Amniotic stem cell (primary cell): Measurements from ENCODE around the gene TSPEAR.
"Not testable (repeated sequence)": the region's sequence is repeated elsewhere in the genome, so short reads cannot be mapped to it uniquely, and the experiment has no call there.

Experiments
- DNase-seq: peaks from one replicate; lab custom pipeline; 2025; lab: John Stamatoyannopoulos, UW

Gene TSPEAR

DNA sequence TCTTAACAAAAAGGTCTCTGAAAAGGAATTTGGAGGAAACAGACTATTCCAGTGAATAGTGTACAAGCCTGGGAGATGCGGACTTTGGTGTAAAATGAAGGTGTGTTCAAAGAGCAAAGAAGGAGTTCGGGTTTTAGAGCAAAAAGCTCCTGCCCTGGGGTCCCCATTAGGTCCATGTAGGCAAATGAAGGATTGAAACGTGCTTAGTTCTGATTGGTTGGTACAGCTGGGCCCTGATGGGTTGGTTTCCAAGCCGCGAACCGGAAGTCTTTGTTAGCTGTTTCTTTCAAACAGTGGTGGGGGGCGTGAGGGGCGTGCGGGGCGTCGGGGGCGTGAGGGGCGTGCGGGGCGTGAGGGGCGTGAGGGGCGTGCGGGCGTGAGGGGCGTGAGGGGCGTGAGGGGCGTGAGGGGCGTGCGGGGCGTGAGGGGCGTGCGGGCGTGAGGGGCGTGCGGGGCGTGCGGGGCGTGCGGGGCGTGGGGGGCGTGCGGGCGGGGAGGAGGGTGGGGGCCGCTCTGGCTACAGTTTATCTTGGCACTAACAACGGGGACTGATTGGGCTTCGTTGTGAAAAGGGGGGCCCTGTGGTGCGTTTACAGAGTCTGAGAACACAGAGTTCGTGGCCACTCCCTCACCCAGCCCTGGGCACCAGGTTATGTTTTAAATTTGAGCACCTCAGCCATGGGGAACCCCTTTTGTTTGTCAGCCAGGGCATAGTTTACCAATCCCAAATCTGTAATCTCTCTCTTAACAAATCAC is 226.7 kb downstream of the TSPEAR start:
- no peak for DNase-seq

DNA sequence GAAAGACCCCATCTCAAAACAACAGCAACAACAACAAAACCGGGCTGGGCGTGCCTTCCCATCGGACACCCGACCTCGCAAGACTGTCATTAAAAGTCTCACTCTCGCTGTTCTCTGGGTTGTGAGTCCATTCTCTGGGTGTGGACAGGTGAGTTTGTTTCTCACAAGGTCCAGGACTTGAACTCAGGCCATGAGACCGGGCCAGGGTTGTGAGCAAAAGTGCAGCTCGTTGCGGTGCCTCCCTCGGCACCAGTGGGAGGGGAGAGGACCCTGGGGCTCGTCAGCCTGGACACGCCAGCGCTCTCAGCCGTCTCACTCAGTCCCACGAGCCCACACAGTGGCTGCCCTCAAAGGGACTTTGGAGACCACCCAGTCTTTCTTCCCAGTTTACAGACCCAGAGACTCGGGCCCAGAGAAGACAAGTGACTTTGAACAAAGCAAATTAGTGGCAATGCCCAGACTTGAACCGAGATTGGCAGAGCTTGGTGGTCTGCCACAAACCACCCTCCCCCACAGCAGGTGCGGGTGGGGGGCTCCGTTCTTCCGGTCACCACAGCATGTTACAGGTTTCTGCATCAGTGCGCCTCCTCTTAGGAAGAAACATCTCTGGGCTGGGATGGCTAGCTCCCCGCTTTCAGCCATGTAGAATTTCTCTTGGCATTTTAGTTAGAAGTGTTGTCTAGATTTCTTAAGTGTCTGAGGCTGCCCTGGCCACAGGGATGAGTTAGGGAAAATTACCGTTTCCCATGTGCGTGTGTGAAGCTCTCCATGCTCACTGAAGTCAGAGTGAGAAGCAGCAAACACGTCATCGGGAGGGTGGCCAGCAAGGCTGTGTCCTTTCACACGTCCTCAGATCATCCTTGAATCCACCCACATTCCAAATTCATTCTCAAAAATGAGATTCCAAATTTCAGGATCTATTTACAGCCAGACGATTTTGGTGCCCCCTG is 227.8 kb downstream of the TSPEAR start:
- no peak for DNase-seq

DNA sequence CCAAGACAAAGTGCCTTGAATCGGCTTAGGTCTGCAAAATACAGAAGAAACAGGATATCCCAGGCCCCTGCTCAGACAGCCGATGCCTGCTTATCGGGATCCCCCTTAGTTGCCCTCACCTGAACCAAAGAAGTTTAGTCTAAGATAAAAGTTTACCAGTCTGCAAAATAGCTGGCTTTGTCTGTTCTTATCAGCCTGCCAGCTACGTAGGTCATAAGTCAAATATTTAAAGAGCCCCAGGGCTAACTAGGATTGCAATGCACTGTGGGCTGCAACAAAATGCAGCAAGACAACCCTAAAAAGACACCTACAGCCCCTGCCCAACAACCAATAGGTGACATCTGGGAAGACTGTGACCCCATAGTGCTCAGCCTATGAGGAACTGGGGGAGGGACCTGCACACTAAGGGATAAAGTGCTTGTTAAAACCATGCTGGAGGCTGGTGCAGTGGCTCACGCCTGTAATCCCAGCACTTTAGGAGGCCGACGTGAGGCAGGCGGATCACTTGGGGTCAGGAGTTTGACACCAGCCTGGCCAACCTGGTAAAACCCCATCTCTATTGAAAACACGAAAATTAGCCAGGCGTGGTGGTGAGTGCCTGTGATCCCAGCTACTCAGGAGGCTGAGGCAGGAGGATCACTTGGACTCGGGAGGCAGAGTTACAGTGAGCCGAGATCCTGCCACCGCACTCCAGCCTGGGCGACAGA is 228.6 kb downstream of the TSPEAR start:
- no peak for DNase-seq

DNA sequence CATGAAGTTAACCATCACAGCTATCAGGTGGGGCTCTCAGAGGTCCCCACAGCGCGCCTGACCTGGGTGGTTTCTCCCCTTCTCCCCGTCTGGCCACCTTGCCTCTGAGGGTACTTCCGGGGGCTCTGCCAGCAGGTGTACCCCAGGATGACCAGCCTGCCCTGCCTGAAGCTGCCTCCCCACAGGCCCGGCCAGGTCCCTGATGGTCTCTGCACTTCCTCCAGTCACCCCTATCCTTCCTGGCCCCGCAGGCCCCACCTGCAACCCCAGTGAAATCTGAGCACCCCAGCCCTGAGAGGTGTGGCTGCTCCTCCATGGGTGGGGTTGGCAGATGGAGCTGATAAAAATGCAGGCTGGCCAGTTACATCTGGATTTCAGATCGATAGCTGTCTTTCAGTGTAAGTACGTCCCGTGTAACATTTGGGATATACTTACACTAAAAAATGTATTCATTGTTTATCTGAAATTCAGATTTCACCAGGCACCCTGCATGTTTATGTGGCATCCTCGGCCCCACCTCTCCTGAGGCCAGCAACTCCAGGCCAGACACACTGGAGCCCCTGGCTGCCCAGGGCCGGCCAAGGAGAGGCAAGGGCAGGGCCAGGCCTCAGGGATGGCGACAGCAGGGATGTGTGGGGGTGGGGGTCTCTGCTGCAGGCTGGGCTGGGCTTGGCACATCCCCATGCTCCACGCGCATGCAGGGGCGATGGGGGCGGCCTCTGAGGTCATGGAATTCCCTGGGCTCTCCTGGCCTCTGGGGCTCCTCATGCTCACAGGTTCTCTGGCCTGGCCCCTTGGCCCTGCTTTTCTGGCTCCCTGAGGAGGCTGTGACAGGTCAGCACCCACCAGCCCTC is 230.9 kb downstream of the TSPEAR start:
- no peak for DNase-seq

DNA sequence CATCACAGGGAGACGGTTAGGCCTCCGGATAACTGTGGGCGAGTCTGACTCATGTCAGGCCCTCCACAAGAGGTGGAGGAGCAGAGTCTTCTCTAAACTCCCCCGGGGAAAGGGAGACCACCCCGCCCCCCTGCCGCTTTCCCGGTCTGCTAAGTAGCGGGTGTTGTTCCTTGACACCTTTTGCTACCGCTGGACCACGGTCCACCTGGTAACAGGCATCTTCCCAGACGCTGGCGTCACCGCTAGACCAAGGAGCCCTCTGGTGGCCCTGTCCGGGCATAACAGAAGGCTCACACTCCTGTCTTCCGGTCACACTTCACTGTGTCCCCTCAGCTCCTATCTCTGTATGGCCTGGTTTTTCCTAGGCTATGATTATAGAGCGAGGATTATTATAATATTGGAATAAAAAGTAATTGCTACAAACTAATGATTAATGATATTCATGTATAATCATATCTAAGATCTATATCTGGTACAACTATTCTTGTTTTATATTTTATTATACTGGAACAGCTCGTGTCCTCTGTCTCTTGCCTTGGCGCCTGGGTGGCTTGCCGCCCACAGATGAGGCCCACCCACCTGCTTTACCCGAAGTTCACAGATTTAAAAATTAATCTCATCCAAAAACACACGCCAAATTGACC is 231.7 kb downstream of the TSPEAR start:
- not testable (repeated sequence) for DNase-seq

DNA sequence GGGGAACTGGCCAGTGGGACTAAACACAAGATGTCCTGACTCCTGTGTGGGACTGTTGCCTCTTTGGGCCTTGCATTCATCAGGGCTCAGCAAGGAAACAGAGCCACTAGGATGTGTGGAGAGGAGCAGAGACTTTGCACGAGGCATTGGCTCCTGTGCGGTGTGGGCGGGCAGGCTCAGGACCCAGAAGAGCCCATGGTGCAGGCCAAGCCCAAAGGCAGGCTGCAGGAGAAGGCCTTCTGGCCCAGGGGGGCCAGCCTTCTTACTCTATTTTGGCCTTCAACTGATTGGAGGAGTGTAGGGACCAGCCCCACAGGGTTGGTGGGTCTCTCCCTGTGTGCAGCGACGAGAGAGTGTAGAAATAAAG is 232.6 kb downstream of the TSPEAR start:
- DNase-seq = no peak

DNA sequence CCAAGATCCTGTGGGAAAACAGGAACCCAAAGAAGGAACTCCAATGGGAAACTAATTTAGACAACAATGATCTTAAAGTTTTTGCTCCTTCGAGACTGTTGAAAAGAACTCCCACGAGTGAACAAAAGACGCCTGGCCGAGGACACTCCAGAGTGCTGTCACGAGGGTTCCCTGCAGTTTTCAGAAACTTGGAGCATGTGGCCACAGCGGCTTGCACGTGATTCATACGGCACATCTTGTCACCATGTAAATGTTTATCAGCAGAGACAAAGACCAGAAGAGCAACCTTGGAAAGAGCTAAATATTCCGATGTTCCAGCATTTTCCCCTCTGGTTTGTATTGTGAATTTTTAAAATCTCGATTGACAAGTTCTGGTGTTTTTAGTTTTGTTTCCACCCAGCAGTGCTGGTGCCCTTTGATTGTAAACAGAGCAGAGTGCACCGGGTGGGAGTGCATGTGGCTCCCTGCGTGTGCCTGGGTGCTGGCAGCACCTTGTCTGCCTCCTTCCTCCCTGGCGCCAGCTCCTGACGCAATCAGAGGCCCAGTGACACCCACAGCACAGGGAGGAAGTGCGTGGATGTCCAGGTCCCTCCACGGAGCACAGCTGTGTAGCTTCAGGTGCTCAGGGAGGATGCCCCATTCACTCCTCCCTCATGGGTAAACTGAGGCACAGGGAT is 233.1 kb downstream of the TSPEAR start:
- no peak for DNase-seq

DNA sequence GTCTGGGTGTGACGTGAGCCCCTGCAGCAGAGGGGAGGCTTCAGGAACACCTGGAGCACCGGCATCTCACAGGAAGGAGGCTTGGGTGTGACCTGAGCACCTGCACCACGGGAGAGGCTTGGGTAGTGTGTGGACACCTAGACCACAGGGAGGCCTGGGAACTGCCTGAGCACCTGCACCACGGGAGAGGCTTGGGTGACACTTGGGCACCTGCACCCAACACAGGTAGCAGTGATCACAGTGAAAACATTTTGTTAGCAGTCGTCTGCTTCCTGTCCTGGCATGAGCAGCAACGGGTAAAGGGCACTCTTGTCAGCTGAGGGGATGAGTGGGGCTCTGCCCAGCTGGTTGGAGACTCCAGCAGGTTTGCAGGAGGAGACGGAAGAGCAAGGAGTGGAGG is 233.7 kb downstream of the TSPEAR start:
- no peak for DNase-seq

DNA sequence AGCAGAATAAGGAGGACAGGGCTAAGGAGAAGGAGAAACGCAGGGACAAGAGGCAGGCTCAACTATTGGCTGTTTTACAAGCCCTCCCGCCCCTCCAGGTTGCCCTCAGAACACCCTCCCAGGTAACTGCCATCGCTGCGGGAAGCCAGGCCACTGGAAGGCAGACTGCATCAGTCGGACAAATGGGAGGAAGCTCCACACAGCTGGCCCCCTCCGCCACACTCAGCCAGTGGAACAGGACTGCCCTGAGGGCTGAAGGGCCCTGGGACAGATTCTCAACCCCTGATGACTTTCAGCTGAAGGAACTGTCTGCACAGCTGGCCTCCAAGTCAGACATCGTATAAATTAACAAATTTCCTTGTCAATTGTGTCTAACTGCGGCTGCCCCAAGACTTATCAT is 234.2 kb downstream of the TSPEAR start:
- DNase-seq = no peak

DNA sequence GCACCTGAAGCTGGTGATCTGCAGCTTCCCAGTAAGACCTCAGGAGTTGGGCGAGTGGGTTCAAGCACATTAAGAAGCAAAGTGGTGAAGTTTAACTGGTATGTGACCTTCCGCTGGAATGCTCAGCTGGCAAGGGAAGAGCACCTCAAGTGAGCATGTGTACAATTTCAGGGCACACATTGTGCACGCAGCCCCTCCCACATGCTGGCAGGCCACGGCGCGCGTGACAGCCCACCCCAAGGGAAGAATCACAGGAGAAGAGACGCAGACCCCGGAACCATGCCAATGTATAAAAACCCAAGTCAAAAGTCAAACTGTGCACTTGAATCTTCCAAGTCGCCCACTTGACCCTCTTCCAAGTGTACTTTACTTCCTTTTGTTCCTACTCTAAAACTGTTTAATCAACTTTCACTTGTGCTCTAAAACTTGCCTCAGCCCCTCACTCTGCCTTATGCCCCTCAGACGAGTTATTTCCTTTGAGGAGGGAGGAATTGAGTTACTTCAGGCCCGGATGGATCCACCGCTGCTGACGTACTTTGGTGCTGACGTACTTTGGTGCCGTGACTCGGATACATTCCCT is 236.0 kb downstream of the TSPEAR start:
- no peak for DNase-seq

DNA sequence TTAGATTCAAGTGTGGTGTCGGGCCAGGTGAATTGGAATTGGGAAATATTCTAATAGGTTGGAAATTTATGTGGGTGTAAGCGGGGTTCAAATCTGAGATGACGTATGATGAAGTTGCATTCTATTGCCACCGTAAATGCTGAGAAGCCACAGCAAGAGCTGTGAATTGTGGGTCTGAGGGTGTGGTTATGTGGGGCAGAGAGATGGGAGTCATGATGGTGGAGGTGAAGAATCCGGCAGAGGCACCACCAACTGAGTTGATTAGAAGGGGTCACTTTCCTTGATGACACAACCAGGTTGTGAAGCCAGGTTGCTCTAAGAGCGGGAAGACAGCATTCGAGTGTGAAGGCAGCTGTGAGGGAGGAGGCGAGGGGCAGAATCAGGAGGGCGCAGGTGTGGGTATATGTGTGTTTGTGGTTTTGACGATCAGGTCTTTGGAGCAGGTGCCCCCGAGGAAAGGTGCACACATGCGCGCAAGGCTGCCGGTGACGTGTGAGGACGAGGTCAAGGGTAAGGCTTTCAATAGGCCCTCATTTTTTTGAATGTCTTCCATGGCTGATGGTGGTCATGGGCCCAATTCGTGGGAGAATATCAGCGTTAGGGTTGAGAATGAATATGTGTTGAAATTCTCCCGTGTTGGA is 237.3 kb downstream of the TSPEAR start:
- no peak for DNase-seq

DNA sequence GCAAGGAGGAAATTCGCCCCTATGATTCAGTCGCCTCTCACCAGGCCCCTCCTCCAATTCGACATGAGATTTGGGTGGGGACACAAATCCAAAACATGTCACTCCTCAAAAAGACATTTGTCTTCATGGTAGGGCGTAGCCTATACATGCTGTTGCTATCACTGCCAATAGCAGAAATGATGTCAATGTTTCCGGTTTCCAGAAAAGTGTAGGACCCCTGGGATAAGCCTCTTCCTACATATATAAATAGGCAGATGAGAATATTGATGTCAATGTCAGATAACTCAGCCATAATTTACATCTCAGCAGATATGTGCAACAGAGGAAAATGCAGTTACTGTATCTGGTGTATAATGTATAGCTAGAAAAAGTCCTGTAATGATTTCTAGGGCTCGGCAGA is 239.4 kb downstream of the TSPEAR start:
- no peak for DNase-seq

DNA sequence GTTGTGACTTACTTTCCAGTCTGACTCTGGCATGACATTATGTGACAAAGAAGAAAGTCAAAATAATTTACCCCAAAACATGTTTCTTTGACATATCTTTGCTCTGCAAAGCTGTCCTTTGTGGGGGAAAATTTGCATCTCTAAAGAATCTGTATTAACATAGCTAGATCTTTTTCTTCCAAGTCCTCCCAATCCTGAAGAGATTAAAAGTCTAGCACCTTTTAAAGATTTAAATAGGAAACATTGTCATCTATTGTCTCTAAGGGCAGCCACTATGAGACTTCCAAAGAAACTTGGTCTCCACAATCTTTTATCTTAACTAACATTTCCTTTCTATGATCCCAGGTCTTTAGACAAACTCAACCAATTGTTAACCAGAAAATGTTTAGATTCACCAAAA is 240.0 kb downstream of the TSPEAR start:
- DNase-seq = no peak

DNA sequence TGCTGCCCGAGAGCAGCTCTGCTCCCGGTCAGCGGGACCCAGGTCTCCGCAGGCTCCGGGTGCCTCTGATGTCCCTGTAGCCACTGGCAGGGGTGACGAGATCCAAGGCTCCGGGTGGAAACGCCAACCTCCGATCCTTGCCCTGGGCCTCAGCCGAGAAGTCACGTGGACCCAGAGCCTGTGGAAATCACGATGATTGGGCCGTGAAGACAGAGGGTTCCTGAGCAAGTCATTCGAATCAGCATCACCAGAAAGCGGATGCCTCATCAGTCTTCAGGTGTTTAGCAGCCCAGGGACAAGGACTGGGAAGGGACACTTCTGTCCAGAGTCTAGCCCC is 243.5 kb downstream of the TSPEAR start:
- no peak for DNase-seq

DNA sequence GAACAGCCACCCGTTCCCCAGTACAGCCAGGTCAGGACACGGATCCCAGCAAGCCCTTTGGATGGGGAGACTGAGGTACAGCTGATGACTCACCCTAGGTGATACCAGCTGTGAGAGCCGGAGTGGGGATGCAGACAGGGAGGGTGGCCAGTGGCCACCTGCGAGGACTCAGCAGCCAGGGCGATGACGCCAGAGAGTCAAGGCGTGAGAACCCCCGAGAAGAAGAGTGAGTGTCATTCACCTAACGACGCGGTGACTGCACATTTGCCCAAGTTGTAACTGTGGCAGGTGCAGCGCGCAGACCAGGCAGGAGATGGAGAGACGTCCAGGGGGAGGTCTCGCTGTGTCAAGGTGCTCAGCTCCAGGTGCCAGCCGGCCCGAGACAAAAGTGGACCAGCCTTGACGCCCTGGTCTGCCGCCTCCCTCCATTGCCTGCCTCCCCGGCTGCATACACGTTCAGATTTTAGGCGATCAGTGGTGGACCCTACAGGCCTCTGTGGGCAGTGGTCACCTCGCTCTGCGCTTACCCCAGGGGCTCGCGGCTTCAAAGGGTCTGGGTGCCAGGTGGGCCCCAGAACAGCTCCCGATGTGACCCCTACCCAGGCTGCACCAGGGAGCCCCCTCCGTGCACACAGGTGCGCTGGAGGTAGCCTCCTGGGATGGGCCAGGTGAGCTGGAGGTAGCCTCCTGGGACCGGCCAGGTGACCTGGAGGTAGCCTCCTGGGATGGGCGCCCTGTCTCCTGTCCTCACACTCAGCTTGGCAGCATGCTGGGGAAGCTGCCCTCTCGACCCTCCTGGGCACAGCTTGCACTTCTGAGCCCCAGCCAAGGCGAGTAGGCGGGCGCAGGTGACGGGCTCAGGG is 244.1 kb downstream of the TSPEAR start:
- DNase-seq = no peak

DNA sequence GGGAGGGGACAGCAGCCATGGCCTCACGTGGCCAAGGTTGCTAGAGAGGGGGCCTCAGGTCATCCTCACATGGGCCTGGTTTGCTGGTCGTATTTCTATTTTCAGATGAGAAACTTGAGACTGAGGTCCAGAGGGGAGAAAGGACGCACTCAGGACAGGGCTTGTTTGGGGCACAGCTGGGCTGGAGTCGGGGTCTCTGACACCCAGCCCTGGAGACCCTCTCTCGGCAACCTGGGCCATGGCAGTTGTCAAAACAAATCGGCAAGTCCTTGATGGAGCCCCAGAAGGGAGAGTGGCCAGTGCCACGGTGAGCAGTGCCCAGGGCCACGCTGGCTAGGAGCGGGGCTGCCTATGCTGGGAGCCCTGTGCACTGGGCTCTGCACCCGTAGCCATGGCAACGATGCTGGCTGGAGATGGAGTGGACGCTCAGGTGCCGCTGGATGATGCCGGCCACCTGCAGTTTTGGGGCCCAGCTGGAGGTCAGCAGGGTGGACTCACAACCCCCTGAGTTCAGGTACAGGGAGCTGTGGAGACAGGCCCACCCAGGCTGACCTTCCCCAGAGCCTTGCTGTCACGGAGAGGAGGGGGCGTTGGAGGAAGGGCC is 244.9 kb downstream of the TSPEAR start:
- DNase-seq = no peak

DNA sequence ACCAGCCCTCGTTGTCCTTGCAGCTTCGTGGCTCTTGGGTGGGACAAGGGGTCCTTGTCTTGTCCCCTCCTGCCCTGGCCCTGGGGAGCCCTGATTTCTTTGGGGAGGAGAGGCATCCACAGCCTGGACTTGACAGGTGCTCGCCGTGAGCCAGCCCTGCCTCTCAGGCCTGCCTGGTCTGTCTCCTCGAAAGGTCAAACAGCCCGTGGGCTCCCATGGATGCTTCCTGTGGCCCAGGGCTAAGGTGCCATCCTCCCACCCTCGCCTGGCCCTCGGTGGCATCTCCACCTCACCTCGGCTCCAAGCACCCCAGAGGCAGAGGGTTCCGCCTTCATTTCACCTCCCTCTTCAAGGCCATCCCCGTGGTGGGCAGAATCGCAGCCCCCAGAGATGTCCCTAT is 247.0 kb downstream of the TSPEAR start:
- no peak for DNase-seq

DNA sequence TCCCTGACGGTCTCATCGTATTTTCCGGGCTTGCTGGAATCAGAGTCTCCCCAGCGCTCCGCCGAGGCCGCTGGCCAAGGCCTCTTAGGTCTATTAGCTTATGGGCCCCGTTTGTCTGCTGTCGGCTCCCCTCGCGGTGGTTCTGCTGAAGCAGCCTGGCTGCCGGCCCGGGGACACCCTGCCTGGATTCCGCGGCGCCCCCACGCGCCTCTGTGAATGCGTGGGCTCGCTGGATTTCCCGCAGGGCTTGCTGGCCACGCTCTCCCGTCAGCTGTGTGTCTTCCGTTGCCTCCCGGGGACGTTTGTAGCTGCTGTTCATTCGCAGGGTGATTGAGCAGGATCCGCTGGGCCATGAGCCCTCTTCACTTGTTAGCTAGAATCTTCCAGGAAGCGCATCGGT is 247.6 kb downstream of the TSPEAR start:
- DNase-seq = no peak

DNA sequence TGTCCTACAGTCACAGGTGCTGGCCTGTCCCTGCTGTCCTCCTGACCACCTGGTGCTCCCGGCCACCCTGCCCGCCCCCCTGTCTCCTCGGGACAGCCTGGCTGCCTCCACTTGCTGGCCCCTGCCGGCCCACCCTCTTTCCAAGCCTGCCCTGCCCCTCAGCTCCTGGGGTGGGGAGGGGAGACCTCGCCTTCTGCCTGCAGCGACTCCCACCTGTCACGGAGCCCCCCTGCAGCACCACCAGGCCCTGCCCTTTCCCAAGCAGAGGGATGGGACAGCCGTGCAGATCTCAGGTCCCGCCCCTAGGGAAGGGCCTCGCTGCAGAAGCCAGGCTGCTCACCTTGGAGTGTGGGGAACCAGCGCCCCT is 248.6 kb downstream of the TSPEAR start:
- DNase-seq = no peak
